ENCODE data around the gene PITPNM3.

- TF ChIP-seq CTCF (IDR thresholded peaks at IDR 0.05) (peak in 10 of 12 donors; percentile 9 to 51 (median 32)), POLR2A (IDR thresholded peaks at IDR 0.05) (no peak)
Observed at GRCh38 chr17:6413065-6413464, 143.3 kb downstream of the PITPNM3 start.

All from heart left ventricle (tissue), 13 donors.